Testis (tissue), 2 donors: ENCODE measurements around the gene CASP7.

Source experiments
- CTCF ChIP-seq, 3 experiments: fragments of 450-650 bp in 2 of 3; fragments of 200-600 bp in 1 of 3; sonication (generic) in 1 of 3; IDR thresholded peaks; one replicate each; pipeline ENCODE4 v1.5.1; 2016 to 2019; ENCODE audit warnings: antibody characterized with exemption in 3 of 3, mild to moderate bottlenecking in 2 of 3, moderate library complexity in 1 of 3
- POLR2A ChIP-seq: fragments of 450-650 bp; IDR thresholded peaks from one replicate; pipeline ENCODE4 v1.6.1; 2017; ENCODE audit warnings: antibody characterized with exemption, mild to moderate bottlenecking, moderate library complexity

GRCh38 chr10:113775686-113776294 lies 96.1 kb downstream of the CASP7 start:
- no peak for TF ChIP-seq POLR2A
- no peak for TF ChIP-seq CTCF (IDR thresholded peaks at IDR 0.05)
